ENCODE results near the gene WFDC6. TPM values are rescaled to one million over a fixed set of nuclear protein-coding genes. Genes with fewer than 3 reads are reported as not detected.

WFDC6 gene
- total RNA-seq, 1 donor from 2014 or later, result not detected

Small RNAs within 50 kb of the gene (small RNA-seq; reads per million reads assigned to genes)
- gene AL031663.1 (ENCODE audit: low replicate concordance) (not detected), gene HSPD1P21 (ENCODE audit: low replicate concordance) (not detected), gene RNA5SP485 (ENCODE audit: low replicate concordance) (not detected)

Other genes with a start within 250 kb of the WFDC6 start
- not detected for gene RBPJL, start 232.6 kb downstream of the WFDC6 start, total RNA-seq
- gene MATN4, start 231.2 kb downstream of the WFDC6 start, total RNA-seq, result not detected
- gene SDC4, start 191.1 kb downstream of the WFDC6 start, total RNA-seq, result 0.98 TPM
- gene SYS1, start 176.3 kb downstream of the WFDC6 start, total RNA-seq, result 18.7 TPM
- gene TP53TG5, start 161.2 kb downstream of the WFDC6 start, total RNA-seq, result not detected
- 7.4 TPM for gene DBNDD2, start 131.2 kb downstream of the WFDC6 start, total RNA-seq
- gene PIGT, start 123.3 kb downstream of the WFDC6 start, total RNA-seq, result 8.6 TPM
- 3.7 TPM for gene WFDC2, start 69.7 kb downstream of the WFDC6 start, total RNA-seq
- gene SPINT3, start 23.9 kb downstream of the WFDC6 start, total RNA-seq, result not detected
- not detected for gene EPPIN, start 7.9 kb upstream of the WFDC6 start, total RNA-seq
- gene WFDC8, start 39.8 kb upstream of the WFDC6 start, total RNA-seq, result not detected
- gene WFDC10A, start 90.3 kb upstream of the WFDC6 start, total RNA-seq, result not detected
- not detected for gene WFDC9, start 91.8 kb upstream of the WFDC6 start, total RNA-seq
- gene WFDC11, start 130.8 kb upstream of the WFDC6 start, total RNA-seq, result not detected
- not detected for gene WFDC13, start 162.6 kb upstream of the WFDC6 start, total RNA-seq
- not detected for gene WFDC10B, start 165.5 kb upstream of the WFDC6 start, total RNA-seq
- gene SPINT4, start 182.9 kb upstream of the WFDC6 start, total RNA-seq, result not detected